Measurements from ENCODE around the gene RGS9.
A peak's percentile ranks its signal among the peaks of the same experiment; 100 is the strongest.
"Not testable (repeated sequence)": the region's sequence is repeated elsewhere in the genome, so short reads cannot be mapped to it uniquely, and the experiment has no call there.

RGS9 gene

DNA sequence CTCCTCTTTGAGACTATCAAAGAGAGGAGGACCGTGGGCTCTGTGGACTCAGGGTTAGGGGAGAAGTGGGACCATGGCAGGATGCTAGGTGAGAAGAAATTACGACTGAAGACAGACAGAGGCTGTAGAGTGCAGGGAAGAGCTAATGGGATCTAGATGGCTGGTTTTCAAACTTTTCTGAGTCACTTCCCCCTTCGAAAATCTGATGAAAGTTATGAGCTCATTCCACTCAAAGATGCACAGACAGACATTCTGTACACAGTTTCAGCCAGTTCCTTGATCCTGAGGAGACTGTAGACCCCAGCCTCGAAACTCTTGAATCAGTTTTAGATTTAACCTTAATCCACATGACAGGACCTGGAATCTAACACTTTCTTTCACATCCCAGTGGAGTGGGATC, 40.7 kb downstream of the RGS9 start:
- DNase-seq = peak in 1 of 3 donors; percentile 35
- CTCF ChIA-PET = interaction anchor here (1.5 to 1.8 kb wide), 3 partner anchors 9 to 43 kb away, joined by 3 to 4 read pairs (median 4); no protein-coding TSS in a partner anchor
- no peaks in the 10 kb centered on the region for H3K36me3 ChIP-seq (ENCODE audit: control insufficient read depth in 4 of 4, insufficient read depth in 4 of 4, low read length in 3 of 4)
- 69% methylated on average over 3 of the region's 4 CpGs for WGBS (ENCODE audit: insufficient coverage)
- no peak overlapping the region for H3K4me3 ChIP-seq (ENCODE audit: control insufficient read depth in 1 of 7, extremely low read depth in 1 of 7, insufficient read depth in 4 of 7, low read depth in 2 of 7, low read length in 6 of 7)
- H3K4me1 ChIP-seq (ENCODE audit: control extremely low read depth in 1 of 4, control insufficient read depth in 4 of 4, insufficient read depth in 4 of 4, low read length in 3 of 4) = peaks cover 11 to 32% (median 26%) of the 10 kb centered on the region in 4 experiments
- H3K27me3 ChIP-seq (replicated peaks in 2 of 5; ENCODE audit: control insufficient read depth in 4 of 5, insufficient read depth in 5 of 5, low read length in 4 of 5) = no peaks in the 10 kb centered on the region
- H3K9me3 ChIP-seq (ENCODE audit: control extremely low read depth in 1 of 5, control insufficient read depth in 4 of 5, insufficient read depth in 2 of 5, low read depth in 1 of 5, low read length in 4 of 5) = no peaks in the 10 kb centered on the region
- POLR2A ChIA-PET = no interaction called here
- no peak overlapping the region for H3K27ac ChIP-seq (ENCODE audit: insufficient read depth in 1 of 2, low read depth in 1 of 2, low read length in 2 of 2, poor library complexity in 1 of 2, severe bottlenecking in 2 of 2)

DNA sequence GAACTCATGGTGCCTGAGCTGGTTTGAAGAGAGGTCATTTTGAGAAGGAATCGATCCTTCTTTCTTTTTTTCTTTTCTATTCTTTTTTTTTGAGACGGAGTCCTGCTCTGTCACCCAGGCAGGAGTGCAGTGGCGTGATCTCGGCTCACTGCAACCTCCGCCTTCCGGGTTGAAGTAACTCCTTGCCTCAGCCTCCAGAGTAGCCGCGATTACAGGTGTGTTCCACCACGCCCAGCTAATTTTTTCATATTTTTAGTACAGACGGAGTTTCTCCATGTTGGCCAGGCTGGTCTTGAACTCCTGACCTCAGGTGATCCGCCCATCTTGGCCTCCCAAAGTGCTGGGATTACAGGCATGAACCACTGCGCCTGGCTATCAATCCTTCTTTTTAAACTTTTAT, 43.1 kb downstream of the RGS9 start:
- H3K9me3 ChIP-seq (ENCODE audit: control extremely low read depth in 1 of 5, control insufficient read depth in 4 of 5, insufficient read depth in 2 of 5, low read depth in 1 of 5, low read length in 4 of 5); DNase-seq; H3K4me3 ChIP-seq (ENCODE audit: control insufficient read depth in 1 of 7, extremely low read depth in 1 of 7, insufficient read depth in 4 of 7, low read depth in 2 of 7, low read length in 6 of 7); H3K36me3 ChIP-seq (ENCODE audit: control insufficient read depth in 4 of 4, insufficient read depth in 4 of 4, low read length in 3 of 4); POLR2A ChIA-PET; H3K27me3 ChIP-seq (replicated peaks in 2 of 5; ENCODE audit: control insufficient read depth in 4 of 5, insufficient read depth in 5 of 5, low read length in 4 of 5); H3K27ac ChIP-seq (ENCODE audit: insufficient read depth in 1 of 2, low read depth in 1 of 2, low read length in 2 of 2, poor library complexity in 1 of 2, severe bottlenecking in 2 of 2): not testable (repeated sequence)
- peaks cover 6 to 16% (median 13%) of the 10 kb centered on the region in 4 experiments for H3K4me1 ChIP-seq (ENCODE audit: control extremely low read depth in 1 of 4, control insufficient read depth in 4 of 4, insufficient read depth in 4 of 4, low read length in 3 of 4)
- CTCF ChIA-PET = interaction anchor here (1.3 to 1.7 kb wide), 4 partner anchors 12 to 41 kb away, joined by 3 to 6 read pairs (median 3); no protein-coding TSS in a partner anchor
- 97% methylated on average over 10 of the region's 12 CpGs for WGBS (ENCODE audit: insufficient coverage)

DNA sequence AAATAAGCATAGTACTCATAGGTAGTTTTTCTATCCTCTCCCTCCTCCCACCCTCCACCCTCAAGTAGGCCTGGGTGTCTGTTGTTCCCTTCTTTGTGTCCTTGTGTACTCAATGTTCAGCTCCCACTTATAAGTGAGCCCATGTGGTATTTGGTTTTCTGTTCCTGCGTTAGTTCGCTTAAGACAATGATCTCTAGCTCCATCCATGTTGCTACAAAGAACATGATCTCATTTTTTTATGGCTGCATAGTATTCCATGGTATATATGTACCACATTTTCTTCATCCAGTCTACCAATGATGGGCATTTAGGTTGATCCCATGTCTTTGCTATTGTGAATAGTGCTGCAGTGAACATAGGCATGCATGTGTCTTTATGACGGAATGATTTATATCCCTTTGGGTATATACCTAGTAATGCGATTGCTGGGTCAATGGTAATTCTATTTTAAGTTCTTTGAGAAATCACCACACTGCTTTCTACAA, 43.6 kb downstream of the RGS9 start:
- CTCF ChIA-PET = interaction anchor here (0.6 to 3.1 kb wide), 8 partner anchors 9 to 158 kb away, joined by 3 to 15 read pairs (median 4); no protein-coding TSS in a partner anchor
- POLR2A ChIA-PET; DNase-seq; H3K4me3 ChIP-seq (ENCODE audit: control insufficient read depth in 1 of 7, extremely low read depth in 1 of 7, insufficient read depth in 4 of 7, low read depth in 2 of 7, low read length in 6 of 7); H3K27me3 ChIP-seq (replicated peaks in 2 of 5; ENCODE audit: control insufficient read depth in 4 of 5, insufficient read depth in 5 of 5, low read length in 4 of 5); H3K36me3 ChIP-seq (ENCODE audit: control insufficient read depth in 4 of 4, insufficient read depth in 4 of 4, low read length in 3 of 4); H3K27ac ChIP-seq (ENCODE audit: insufficient read depth in 1 of 2, low read depth in 1 of 2, low read length in 2 of 2, poor library complexity in 1 of 2, severe bottlenecking in 2 of 2); H3K9me3 ChIP-seq (ENCODE audit: control extremely low read depth in 1 of 5, control insufficient read depth in 4 of 5, insufficient read depth in 2 of 5, low read depth in 1 of 5, low read length in 4 of 5): not testable (repeated sequence)
- WGBS (ENCODE audit: insufficient coverage) = no CpG with 5 or more reads among the region's 4 CpGs
- H3K4me1 ChIP-seq (ENCODE audit: control extremely low read depth in 1 of 4, control insufficient read depth in 4 of 4, insufficient read depth in 4 of 4, low read length in 3 of 4) = peaks cover 6 to 16% (median 13%) of the 10 kb centered on the region in 4 experiments

DNA sequence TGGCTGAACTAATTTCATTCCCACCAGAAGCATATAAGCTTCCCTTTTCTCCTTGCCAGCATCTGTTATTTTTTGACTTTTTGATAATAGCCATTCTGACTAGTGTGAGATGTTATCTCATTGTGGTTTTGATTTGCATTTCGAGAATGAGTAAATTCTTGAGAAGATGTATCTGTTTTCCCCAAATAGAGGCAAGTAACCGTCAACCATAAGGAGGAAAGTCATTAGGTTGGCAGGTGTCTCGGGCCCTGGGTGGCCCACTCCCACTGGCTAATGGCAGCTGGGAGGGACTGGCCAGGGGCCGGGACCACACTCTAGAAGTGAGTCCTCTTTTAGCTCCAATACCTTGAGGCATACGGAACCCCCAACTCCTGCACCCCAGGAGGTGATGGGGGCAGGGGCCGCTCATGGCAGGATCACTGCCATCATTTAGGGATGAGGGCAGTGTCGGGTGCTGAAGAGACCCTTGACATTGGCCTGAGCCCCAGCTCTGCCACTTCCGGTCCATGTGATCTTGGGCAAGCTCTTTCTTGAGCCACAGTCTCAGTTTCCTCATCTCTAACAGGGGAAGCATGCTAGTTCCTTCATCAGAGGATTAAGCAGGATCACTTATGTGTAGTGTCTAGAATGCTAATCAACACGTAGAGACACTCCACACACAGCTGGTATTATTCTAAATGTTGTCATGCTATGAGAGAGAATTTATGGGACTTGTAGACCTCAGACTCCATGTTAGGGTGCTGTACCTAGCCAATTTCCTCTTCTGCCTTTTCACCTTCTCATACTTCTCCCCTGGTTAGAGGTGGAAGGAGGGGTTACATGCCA, 44.3 kb downstream of the RGS9 start:
- H3K9me3 ChIP-seq (ENCODE audit: control extremely low read depth in 1 of 5, control insufficient read depth in 4 of 5, insufficient read depth in 2 of 5, low read depth in 1 of 5, low read length in 4 of 5) = no peaks in the 10 kb centered on the region
- WGBS (ENCODE audit: insufficient coverage) = 64% methylated on average over 7 of the region's 9 CpGs
- H3K27me3 ChIP-seq (replicated peaks in 2 of 5; ENCODE audit: control insufficient read depth in 4 of 5, insufficient read depth in 5 of 5, low read length in 4 of 5) = no peaks in the 10 kb centered on the region
- no peaks in the 10 kb centered on the region for H3K36me3 ChIP-seq (ENCODE audit: control insufficient read depth in 4 of 4, insufficient read depth in 4 of 4, low read length in 3 of 4)
- H3K4me1 ChIP-seq (ENCODE audit: control extremely low read depth in 1 of 4, control insufficient read depth in 4 of 4, insufficient read depth in 4 of 4, low read length in 3 of 4) = peaks cover 6 to 16% (median 13%) of the 10 kb centered on the region in 4 experiments
- DNase-seq = peak in 2 of 3 donors; percentile 54 to 71
- H3K4me3 ChIP-seq (ENCODE audit: control insufficient read depth in 1 of 7, extremely low read depth in 1 of 7, insufficient read depth in 4 of 7, low read depth in 2 of 7, low read length in 6 of 7) = no peak overlapping the region
- POLR2A ChIA-PET = no interaction called here
- CTCF ChIA-PET = interaction anchor here (0.6 to 3.1 kb wide), 10 partner anchors 9 to 243 kb away, joined by 3 to 15 read pairs (median 4); no protein-coding TSS in a partner anchor
- no peak overlapping the region for H3K27ac ChIP-seq (ENCODE audit: insufficient read depth in 1 of 2, low read depth in 1 of 2, low read length in 2 of 2, poor library complexity in 1 of 2, severe bottlenecking in 2 of 2)

DNA sequence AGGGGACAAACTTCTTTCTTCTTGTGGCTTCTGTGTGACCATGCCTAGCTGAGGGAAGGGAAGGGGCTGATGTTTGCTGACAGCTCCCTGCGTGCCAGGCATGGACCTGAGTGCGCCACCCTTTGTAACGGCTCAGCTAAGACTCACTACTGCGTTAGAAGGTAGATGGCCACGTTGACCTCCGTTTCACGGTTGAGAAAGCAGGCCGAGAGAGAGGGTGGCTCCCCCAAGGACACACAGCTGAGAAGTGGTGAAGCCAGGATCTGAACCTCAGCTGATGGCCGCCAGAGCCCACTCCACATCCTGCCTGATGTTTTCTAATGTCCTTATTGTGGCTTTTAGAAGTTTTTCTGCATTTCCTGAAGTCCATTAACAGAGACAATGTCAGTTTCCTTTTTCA, 45.1 kb downstream of the RGS9 start:
- Histone ChIP-seq H3K4me1 (ENCODE audit: control extremely low read depth in 1 of 4, control insufficient read depth in 4 of 4, insufficient read depth in 4 of 4, low read length in 3 of 4) (peaks cover 6 to 16% (median 13%) of the 10 kb centered on the region in 4 experiments), H3K27ac (ENCODE audit: insufficient read depth in 1 of 2, low read depth in 1 of 2, low read length in 2 of 2, poor library complexity in 1 of 2, severe bottlenecking in 2 of 2) (no peak overlapping the region), H3K36me3 (ENCODE audit: control insufficient read depth in 4 of 4, insufficient read depth in 4 of 4, low read length in 3 of 4) (no peaks in the 10 kb centered on the region), H3K4me3 (ENCODE audit: control insufficient read depth in 1 of 7, extremely low read depth in 1 of 7, insufficient read depth in 4 of 7, low read depth in 2 of 7, low read length in 6 of 7) (no peak overlapping the region), H3K9me3 (ENCODE audit: control extremely low read depth in 1 of 5, control insufficient read depth in 4 of 5, insufficient read depth in 2 of 5, low read depth in 1 of 5, low read length in 4 of 5) (no peaks in the 10 kb centered on the region), H3K27me3 (replicated peaks in 2 of 5; ENCODE audit: control insufficient read depth in 4 of 5, insufficient read depth in 5 of 5, low read length in 4 of 5) (no peaks in the 10 kb centered on the region)
- 90% methylated on average over 9 of the region's 9 CpGs for WGBS (ENCODE audit: insufficient coverage)
- peak in 1 of 3 donors; percentile 13 for DNase-seq
- ChIA-PET POLR2A (no interaction called here), CTCF (interaction anchor here (0.8 to 3.1 kb wide), 5 partner anchors 10 to 244 kb away, joined by 3 to 15 read pairs (median 4); no protein-coding TSS in a partner anchor)

DNA sequence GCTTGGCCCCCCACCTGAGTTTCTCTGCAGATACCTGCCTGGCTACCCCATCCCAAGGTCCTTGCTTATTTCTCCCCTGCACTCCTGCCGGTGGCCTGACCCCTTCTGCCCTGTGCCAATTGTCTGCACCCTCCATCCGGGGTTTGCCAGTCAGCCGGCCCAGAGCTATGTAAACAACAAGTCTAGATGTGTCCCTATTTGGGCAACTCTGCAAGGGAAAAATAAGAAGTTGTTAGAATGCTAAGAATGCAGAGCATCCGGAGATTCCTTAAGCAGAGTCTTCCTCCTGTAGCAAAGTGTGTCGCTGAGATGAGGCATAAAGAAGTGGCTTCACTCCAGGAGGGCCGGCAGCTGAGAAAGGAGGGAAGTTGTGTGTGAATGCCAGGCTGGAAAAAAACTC, 46.6 kb downstream of the RGS9 start:
- H3K4me1 ChIP-seq (ENCODE audit: control extremely low read depth in 1 of 4, control insufficient read depth in 4 of 4, insufficient read depth in 4 of 4, low read length in 3 of 4) = peaks cover 6 to 16% (median 13%) of the 10 kb centered on the region in 4 experiments
- CTCF ChIA-PET = interaction anchor here (3.1 kb wide), 1 partner anchor 11 kb away, joined by 15 read pairs; no protein-coding TSS in a partner anchor

More for the DNA sequence above, 46.6 kb downstream of the RGS9 start:
- peaks cover 0 to 2% (median 0%) of the 10 kb centered on the region in 5 experiments for H3K27me3 ChIP-seq (replicated peaks in 2 of 5; ENCODE audit: control insufficient read depth in 4 of 5, insufficient read depth in 5 of 5, low read length in 4 of 5)
- H3K9me3 ChIP-seq (ENCODE audit: control extremely low read depth in 1 of 5, control insufficient read depth in 4 of 5, insufficient read depth in 2 of 5, low read depth in 1 of 5, low read length in 4 of 5) = no peaks in the 10 kb centered on the region
- H3K36me3 ChIP-seq (ENCODE audit: control insufficient read depth in 4 of 4, insufficient read depth in 4 of 4, low read length in 3 of 4) = no peaks in the 10 kb centered on the region
- H3K4me3 ChIP-seq (ENCODE audit: control insufficient read depth in 1 of 7, extremely low read depth in 1 of 7, insufficient read depth in 4 of 7, low read depth in 2 of 7, low read length in 6 of 7) = no peak overlapping the region
- WGBS (ENCODE audit: insufficient coverage) = 86% methylated on average over 5 of the region's 6 CpGs
- H3K27ac ChIP-seq (ENCODE audit: insufficient read depth in 1 of 2, low read depth in 1 of 2, low read length in 2 of 2, poor library complexity in 1 of 2, severe bottlenecking in 2 of 2) = no peak overlapping the region
- POLR2A ChIA-PET = no interaction called here
- no peak for DNase-seq
